OCI-LY3 (cell line): ENCODE measurements around the gene KCNIP4.

Experiments
- EZH2phosphoT487 ChIP-seq: fragments of 200-600 bp; shearing (Covaris generic); IDR thresholded peaks from 2 replicates; pipeline ENCODE4 v1.6.1; 2018; ENCODE audit warnings: antibody characterized with exemption, mixed run types, low read depth
- TF ChIP-seq, protein P1 (sequence below): fragments of 200-600, 300-600 bp; sonication (generic); IDR thresholded peaks from 2 replicates; pipeline ENCODE4 v1.5.1; 2014; ENCODE audit warnings: antibody characterized with exemption, low read length, low read depth

DNA sequence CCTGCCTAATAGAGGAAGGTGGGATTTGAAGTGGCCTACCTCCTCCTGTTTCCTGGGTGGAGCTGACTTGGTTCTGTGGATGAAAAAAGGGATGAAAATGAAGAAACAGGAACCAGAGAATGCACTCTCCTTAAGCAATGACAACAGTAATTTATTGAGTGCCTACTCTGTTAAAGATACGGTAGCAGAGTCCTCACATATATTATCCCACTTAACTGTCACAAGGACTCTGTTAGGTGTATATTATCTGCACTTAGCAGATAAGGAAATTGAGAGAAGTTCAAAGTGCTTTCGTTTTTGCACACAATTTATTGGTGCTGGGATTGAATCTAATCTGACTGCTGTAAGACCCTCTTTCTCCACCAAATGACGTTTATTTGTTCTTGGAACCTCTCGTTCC is 947.1 kb downstream of the KCNIP4 start:
- TF ChIP-seq, protein P1, sequence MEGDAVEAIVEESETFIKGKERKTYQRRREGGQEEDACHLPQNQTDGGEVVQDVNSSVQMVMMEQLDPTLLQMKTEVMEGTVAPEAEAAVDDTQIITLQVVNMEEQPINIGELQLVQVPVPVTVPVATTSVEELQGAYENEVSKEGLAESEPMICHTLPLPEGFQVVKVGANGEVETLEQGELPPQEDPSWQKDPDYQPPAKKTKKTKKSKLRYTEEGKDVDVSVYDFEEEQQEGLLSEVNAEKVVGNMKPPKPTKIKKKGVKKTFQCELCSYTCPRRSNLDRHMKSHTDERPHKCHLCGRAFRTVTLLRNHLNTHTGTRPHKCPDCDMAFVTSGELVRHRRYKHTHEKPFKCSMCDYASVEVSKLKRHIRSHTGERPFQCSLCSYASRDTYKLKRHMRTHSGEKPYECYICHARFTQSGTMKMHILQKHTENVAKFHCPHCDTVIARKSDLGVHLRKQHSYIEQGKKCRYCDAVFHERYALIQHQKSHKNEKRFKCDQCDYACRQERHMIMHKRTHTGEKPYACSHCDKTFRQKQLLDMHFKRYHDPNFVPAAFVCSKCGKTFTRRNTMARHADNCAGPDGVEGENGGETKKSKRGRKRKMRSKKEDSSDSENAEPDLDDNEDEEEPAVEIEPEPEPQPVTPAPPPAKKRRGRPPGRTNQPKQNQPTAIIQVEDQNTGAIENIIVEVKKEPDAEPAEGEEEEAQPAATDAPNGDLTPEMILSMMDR = no peak
- TF ChIP-seq EZH2phosphoT487 = no peak
